ENCODE results near the gene PAN3.

DNA sequence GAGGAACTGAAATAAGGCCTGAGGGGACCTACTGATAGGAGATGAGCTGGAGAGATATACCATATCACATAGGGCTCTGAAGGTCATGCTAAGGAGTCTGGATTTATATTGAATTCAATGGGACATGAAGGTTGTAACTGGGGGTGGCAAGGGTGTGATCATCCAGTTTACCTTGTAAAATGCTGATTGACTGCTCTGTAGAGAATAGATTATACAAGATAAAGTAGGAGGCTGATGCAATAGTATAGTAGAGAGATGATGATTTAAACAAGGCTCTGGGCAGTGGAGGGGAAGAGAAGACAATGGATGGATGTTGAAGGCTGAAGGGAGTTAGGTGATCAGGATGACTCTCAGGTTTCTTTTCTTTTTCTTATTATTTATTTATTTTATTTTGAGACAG lies 18.0 kb upstream of the PAN3 start:
- TF ChIP-seq EZH2 (IDR thresholded peaks at IDR 0.05; ENCODE audit: insufficient read depth, poor library complexity, severe bottlenecking) (no peak), EZH2phosphoT487 (IDR thresholded peaks at IDR 0.05; ENCODE audit: insufficient read depth, low read depth) (no peak)
